Colonic mucosa (tissue), 4 donors: ENCODE data around the gene THAP8. TPM values are rescaled to one million over a fixed set of nuclear protein-coding genes. Genes with fewer than 3 reads are reported as not detected.

ENCODE experiments used
- DNase-seq: peaks from one replicate; pipeline ENCODE4 v3.0.0-alpha.2; 2020
- H3K27ac ChIP-seq: fragments of 200-600 bp; one replicate; pipeline ENCODE4 v1.8.0; 2021
- H3K27me3 ChIP-seq: fragments of 200-600 bp; one replicate; pipeline ENCODE4 v1.8.0; 2021
- H3K36me3 ChIP-seq: fragments of 200-600 bp; one replicate; pipeline ENCODE4 v1.8.0; 2021
- H3K4me1 ChIP-seq: fragments of 200-600 bp; one replicate; pipeline ENCODE4 v1.8.0; 2021; ENCODE audit warnings: mild to moderate bottlenecking
- H3K4me3 ChIP-seq: fragments of 200-600 bp; one replicate; pipeline ENCODE4 v1.8.0; 2021
- H3K9ac ChIP-seq, 2 donors: one replicate each; pipeline ENCODE4 v1.7.0; 2013; ENCODE audit warnings: control low read depth in 2 of 2, low read depth in 2 of 2, low read length in 2 of 2
- H3K9me3 ChIP-seq: fragments of 200-600 bp; one replicate; pipeline ENCODE4 v1.8.0; 2021
- CTCF ChIP-seq: fragments of 200-600 bp; IDR thresholded peaks from one replicate; pipeline ENCODE4 v1.8.0; 2022; ENCODE audit warnings: antibody characterized with exemption, mild to moderate bottlenecking
- intact Hi-C: fragments of 100-400 bp; cut with DNase I; formaldehyde crosslinking; loops from one replicate; pipeline ENCODE4 v1.14.1; 2022
- total RNA-seq, 2 donors: library from RNA; stranded (reverse); fragmentation: NEBNext Ultra II Directional in 1 of 2; extraction: Animal tissue kit (Norgen Biotek cat#: 25700) in 1 of 2; gene quantifications; one replicate each; pipeline ENCODE4 v1.2.1, GENCODE V29; 2021
- donor health status: healthy.
- donor health status: DM: no; HTN: no; CAD: no.
- donor health status: DM: no; HTN: no; CAD: no.

The THAP8 gene
- total RNA-seq, 2 donors from 2014 or later: 3.3 to 4.6 TPM

GRCh38 chr19:36097036-36097435, 43.0 kb upstream of the THAP8 start:
- Histone ChIP-seq H3K9me3 (no peaks in the 10 kb centered on the region), H3K27ac (no peak overlapping the region), H3K9ac (no peak overlapping the region), H3K4me1 (no peaks in the 10 kb centered on the region), H3K27me3 (no peaks in the 10 kb centered on the region), H3K4me3 (no peak overlapping the region), H3K36me3 (no peaks in the 10 kb centered on the region)
- no peak for DNase-seq
- no peak for TF ChIP-seq CTCF
- intact Hi-C loops: no loop called here

GRCh38 chr19:36093687-36094086, 39.6 kb upstream of the THAP8 start:
- intact Hi-C loops: no loop called here
- TF ChIP-seq CTCF: no peak
- Histone ChIP-seq H3K9me3 (no peaks in the 10 kb centered on the region), H3K4me1 (no peaks in the 10 kb centered on the region), H3K36me3 (no peaks in the 10 kb centered on the region), H3K27me3 (no peaks in the 10 kb centered on the region), H3K4me3 (no peak overlapping the region), H3K27ac (no peak overlapping the region), H3K9ac (no peak overlapping the region)
- no peak for DNase-seq

GRCh38 chr19:36093146-36093662, 39.1 kb upstream of the THAP8 start:
- Histone ChIP-seq H3K4me1 (no peaks in the 10 kb centered on the region), H3K27ac (no peak overlapping the region), H3K36me3 (no peaks in the 10 kb centered on the region), H3K9ac (no peak overlapping the region), H3K9me3 (no peaks in the 10 kb centered on the region), H3K4me3 (no peak overlapping the region), H3K27me3 (no peaks in the 10 kb centered on the region)
- TF ChIP-seq CTCF: no peak
- intact Hi-C loops: no loop called here
- no peak for DNase-seq

GRCh38 chr19:36092566-36092965, 38.5 kb upstream of the THAP8 start:
- no peaks in the 10 kb centered on the region for H3K36me3 ChIP-seq
- H3K4me3 ChIP-seq: no peak overlapping the region
- no peak overlapping the region for H3K27ac ChIP-seq
- H3K4me1 ChIP-seq: no peaks in the 10 kb centered on the region
- TF ChIP-seq CTCF: no peak
- H3K9ac ChIP-seq: no peak overlapping the region
- DNase-seq: no peak
- intact Hi-C loops: no loop called here
- H3K9me3 ChIP-seq: no peaks in the 10 kb centered on the region
- no peaks in the 10 kb centered on the region for H3K27me3 ChIP-seq

GRCh38 chr19:36090910-36091695, 37.0 kb upstream of the THAP8 start:
- no peak overlapping the region for H3K9ac ChIP-seq
- H3K4me3 ChIP-seq: no peak overlapping the region
- H3K4me1 ChIP-seq: no peaks in the 10 kb centered on the region
- no peaks in the 10 kb centered on the region for H3K27me3 ChIP-seq
- H3K9me3 ChIP-seq: no peaks in the 10 kb centered on the region
- TF ChIP-seq CTCF: no peak
- H3K27ac ChIP-seq: no peak overlapping the region
- intact Hi-C loops: no loop called here
- no peak for DNase-seq
- no peaks in the 10 kb centered on the region for H3K36me3 ChIP-seq
